Measurements from ENCODE around the gene FTSJ3.

DNA sequence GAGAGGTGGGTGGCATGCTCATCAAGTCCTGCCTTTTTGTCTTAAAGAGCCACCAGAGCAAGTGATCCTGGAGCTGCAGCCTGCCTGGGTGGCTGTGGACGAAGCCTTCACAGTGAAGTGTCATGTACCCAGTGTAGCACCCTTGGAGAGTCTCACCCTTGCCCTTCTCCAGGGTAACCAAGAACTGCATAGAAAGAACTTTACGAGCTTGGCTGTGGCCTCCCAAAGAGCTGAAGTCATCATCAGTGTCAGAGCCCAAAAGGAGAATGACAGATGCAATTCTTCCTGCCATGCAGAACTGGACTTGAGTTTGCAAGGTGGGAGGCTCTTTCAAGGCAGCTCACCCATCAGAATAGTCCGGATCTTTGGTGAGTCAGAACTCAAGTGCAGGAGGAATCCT is 31.8 kb upstream of the FTSJ3 start:
- TF ChIP-seq EGR1 (IDR thresholded peaks at IDR 0.05; ENCODE audit: low read depth in 2 of 2) (no peak), CTCF (IDR thresholded peaks at IDR 0.05; ENCODE audit: low read depth, low read length, missing input control) (no peak), RAD21 (IDR thresholded peaks at IDR 0.05) (no peak), MAX (IDR thresholded peaks at IDR 0.05) (no peak), TAF1 (conservative IDR thresholded peaks at IDR 0.05) (no peak), YY1 (IDR thresholded peaks at IDR 0.05) (no peak), NR2F2 (IDR thresholded peaks at IDR 0.05) (no peak), JUND (IDR thresholded peaks at IDR 0.05) (no peak)
- TF ChIP-seq, protein P1, sequence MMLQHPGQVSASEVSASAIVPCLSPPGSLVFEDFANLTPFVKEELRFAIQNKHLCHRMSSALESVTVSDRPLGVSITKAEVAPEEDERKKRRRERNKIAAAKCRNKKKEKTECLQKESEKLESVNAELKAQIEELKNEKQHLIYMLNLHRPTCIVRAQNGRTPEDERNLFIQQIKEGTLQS (IDR thresholded peaks at IDR 0.05) = no peak
- TF ChIP-seq, protein P2, sequence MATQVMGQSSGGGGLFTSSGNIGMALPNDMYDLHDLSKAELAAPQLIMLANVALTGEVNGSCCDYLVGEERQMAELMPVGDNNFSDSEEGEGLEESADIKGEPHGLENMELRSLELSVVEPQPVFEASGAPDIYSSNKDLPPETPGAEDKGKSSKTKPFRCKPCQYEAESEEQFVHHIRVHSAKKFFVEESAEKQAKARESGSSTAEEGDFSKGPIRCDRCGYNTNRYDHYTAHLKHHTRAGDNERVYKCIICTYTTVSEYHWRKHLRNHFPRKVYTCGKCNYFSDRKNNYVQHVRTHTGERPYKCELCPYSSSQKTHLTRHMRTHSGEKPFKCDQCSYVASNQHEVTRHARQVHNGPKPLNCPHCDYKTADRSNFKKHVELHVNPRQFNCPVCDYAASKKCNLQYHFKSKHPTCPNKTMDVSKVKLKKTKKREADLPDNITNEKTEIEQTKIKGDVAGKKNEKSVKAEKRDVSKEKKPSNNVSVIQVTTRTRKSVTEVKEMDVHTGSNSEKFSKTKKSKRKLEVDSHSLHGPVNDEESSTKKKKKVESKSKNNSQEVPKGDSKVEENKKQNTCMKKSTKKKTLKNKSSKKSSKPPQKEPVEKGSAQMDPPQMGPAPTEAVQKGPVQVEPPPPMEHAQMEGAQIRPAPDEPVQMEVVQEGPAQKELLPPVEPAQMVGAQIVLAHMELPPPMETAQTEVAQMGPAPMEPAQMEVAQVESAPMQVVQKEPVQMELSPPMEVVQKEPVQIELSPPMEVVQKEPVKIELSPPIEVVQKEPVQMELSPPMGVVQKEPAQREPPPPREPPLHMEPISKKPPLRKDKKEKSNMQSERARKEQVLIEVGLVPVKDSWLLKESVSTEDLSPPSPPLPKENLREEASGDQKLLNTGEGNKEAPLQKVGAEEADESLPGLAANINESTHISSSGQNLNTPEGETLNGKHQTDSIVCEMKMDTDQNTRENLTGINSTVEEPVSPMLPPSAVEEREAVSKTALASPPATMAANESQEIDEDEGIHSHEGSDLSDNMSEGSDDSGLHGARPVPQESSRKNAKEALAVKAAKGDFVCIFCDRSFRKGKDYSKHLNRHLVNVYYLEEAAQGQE (IDR thresholded peaks at IDR 0.05) = no peak
